Endothelial cell of umbilical vein (primary cell): ENCODE measurements around the gene FGF5.

Experiments used
- GATA2 ChIP-seq: IDR thresholded peaks from 2 replicates; pipeline ENCODE4 v1.7.0; 2011; ENCODE audit warnings: low read depth, mild to moderate bottlenecking, moderate library complexity, mixed read lengths, low read length; ENCODE audit not compliant: insufficient read length, insufficient read depth
- POLR2A ChIP-seq: IDR thresholded peaks from 2 replicates; pipeline ENCODE4 v1.6.1; 2012; ENCODE audit warnings: low read depth, mild to moderate bottlenecking, control low read depth, low read length
- TF ChIP-seq, protein P1 (sequence below), 2 donors: IDR thresholded peaks; 1 replicate in 1 of 2; 2 replicates in 1 of 2; pipeline ENCODE4 v1.5.1; 2011; ENCODE audit warnings: low read length in 2 of 2, mild to moderate bottlenecking in 2 of 2, moderate library complexity in 2 of 2, control low read depth in 1 of 2, inconsistent platforms in 1 of 2, low read depth in 1 of 2; ENCODE audit not compliant: insufficient read depth in 1 of 2; ENCODE audit errors: extremely low read depth in 1 of 2

DNA sequence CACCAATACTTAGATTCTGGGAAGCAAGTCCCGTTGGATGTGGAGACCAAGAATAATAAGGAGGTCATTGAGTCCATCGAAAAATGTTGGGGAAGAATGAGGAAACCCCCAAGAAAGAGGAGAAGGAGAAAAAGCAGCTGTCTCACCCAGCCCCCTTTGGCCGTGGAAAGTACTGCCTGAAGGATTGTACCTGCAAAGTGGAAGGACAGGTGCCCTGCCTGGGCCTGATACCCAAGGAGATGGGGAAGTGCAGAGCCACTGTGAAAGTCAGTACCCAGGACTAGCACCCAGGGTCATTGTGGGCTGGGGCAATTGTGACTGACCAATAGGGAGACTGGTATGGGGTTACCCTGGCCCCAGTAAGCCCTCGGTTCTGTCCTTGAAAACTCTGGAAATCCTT is 55.3 kb downstream of the FGF5 start:
- TF ChIP-seq POLR2A (no peak), GATA2 (no peak)
- TF ChIP-seq, protein P1, sequence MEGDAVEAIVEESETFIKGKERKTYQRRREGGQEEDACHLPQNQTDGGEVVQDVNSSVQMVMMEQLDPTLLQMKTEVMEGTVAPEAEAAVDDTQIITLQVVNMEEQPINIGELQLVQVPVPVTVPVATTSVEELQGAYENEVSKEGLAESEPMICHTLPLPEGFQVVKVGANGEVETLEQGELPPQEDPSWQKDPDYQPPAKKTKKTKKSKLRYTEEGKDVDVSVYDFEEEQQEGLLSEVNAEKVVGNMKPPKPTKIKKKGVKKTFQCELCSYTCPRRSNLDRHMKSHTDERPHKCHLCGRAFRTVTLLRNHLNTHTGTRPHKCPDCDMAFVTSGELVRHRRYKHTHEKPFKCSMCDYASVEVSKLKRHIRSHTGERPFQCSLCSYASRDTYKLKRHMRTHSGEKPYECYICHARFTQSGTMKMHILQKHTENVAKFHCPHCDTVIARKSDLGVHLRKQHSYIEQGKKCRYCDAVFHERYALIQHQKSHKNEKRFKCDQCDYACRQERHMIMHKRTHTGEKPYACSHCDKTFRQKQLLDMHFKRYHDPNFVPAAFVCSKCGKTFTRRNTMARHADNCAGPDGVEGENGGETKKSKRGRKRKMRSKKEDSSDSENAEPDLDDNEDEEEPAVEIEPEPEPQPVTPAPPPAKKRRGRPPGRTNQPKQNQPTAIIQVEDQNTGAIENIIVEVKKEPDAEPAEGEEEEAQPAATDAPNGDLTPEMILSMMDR (IDR thresholded peaks at IDR 0.05; ENCODE audit: extremely low read depth in 1 of 2, insufficient read depth in 1 of 2, low read depth in 1 of 2, low read length in 2 of 2): no peak
